GM19035 (cell line): ENCODE measurements around the gene SMYD1.

Source experiments
- ATAC-seq: cut with Tn5 transposase; IDR thresholded peaks from one replicate; pipeline ENCODE4 v1.9.1; 2021; ENCODE audit not compliant: unreplicated experiment

SMYD1 gene

GRCh38 chr2:88139804-88140203 lies 72.2 kb downstream of the SMYD1 start:
- ATAC-seq, result no peak

- ATAC-seq, result no peak
These were observed 74.3 kb downstream of the SMYD1 start for GRCh38 chr2:88141952-88142351.

GRCh38 chr2:88144271-88144670 lies 76.6 kb downstream of the SMYD1 start:
- no peak for ATAC-seq

GRCh38 chr2:88144914-88145497 lies 77.4 kb downstream of the SMYD1 start:
- no peak for ATAC-seq

- no peak for ATAC-seq
These were observed 79.0 kb downstream of the SMYD1 start for GRCh38 chr2:88146590-88146989.

GRCh38 chr2:88147145-88147544 lies 79.5 kb downstream of the SMYD1 start:
- no peak for ATAC-seq

GRCh38 chr2:88148929-88149438 lies 81.4 kb downstream of the SMYD1 start:
- no peak for ATAC-seq

- no peak for ATAC-seq
These were observed 91.9 kb downstream of the SMYD1 start for GRCh38 chr2:88159481-88159880.

GRCh38 chr2:88159955-88160415 lies 92.4 kb downstream of the SMYD1 start:
- no peak for ATAC-seq

- ATAC-seq, result no peak
These were observed 92.9 kb downstream of the SMYD1 start for GRCh38 chr2:88160517-88160916.

GRCh38 chr2:88161446-88162244 lies 94.0 kb downstream of the SMYD1 start:
- ATAC-seq, result no peak
